Dedifferentiated amniotic fluid mesenchymal stem cell (primary cell): Measurements from ENCODE around the gene IQGAP1.
"Not testable (repeated sequence)": the region's sequence is repeated elsewhere in the genome, so short reads cannot be mapped to it uniquely, and the experiment has no call there.

Source experiments
- DNase-seq: peaks from one replicate; pipeline ENCODE4 v3.0.0-alpha.2; 2016; ENCODE audit errors: extremely low spot score

Gene IQGAP1, protein sequence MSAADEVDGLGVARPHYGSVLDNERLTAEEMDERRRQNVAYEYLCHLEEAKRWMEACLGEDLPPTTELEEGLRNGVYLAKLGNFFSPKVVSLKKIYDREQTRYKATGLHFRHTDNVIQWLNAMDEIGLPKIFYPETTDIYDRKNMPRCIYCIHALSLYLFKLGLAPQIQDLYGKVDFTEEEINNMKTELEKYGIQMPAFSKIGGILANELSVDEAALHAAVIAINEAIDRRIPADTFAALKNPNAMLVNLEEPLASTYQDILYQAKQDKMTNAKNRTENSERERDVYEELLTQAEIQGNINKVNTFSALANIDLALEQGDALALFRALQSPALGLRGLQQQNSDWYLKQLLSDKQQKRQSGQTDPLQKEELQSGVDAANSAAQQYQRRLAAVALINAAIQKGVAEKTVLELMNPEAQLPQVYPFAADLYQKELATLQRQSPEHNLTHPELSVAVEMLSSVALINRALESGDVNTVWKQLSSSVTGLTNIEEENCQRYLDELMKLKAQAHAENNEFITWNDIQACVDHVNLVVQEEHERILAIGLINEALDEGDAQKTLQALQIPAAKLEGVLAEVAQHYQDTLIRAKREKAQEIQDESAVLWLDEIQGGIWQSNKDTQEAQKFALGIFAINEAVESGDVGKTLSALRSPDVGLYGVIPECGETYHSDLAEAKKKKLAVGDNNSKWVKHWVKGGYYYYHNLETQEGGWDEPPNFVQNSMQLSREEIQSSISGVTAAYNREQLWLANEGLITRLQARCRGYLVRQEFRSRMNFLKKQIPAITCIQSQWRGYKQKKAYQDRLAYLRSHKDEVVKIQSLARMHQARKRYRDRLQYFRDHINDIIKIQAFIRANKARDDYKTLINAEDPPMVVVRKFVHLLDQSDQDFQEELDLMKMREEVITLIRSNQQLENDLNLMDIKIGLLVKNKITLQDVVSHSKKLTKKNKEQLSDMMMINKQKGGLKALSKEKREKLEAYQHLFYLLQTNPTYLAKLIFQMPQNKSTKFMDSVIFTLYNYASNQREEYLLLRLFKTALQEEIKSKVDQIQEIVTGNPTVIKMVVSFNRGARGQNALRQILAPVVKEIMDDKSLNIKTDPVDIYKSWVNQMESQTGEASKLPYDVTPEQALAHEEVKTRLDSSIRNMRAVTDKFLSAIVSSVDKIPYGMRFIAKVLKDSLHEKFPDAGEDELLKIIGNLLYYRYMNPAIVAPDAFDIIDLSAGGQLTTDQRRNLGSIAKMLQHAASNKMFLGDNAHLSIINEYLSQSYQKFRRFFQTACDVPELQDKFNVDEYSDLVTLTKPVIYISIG (N-terminal part only)

DNA sequence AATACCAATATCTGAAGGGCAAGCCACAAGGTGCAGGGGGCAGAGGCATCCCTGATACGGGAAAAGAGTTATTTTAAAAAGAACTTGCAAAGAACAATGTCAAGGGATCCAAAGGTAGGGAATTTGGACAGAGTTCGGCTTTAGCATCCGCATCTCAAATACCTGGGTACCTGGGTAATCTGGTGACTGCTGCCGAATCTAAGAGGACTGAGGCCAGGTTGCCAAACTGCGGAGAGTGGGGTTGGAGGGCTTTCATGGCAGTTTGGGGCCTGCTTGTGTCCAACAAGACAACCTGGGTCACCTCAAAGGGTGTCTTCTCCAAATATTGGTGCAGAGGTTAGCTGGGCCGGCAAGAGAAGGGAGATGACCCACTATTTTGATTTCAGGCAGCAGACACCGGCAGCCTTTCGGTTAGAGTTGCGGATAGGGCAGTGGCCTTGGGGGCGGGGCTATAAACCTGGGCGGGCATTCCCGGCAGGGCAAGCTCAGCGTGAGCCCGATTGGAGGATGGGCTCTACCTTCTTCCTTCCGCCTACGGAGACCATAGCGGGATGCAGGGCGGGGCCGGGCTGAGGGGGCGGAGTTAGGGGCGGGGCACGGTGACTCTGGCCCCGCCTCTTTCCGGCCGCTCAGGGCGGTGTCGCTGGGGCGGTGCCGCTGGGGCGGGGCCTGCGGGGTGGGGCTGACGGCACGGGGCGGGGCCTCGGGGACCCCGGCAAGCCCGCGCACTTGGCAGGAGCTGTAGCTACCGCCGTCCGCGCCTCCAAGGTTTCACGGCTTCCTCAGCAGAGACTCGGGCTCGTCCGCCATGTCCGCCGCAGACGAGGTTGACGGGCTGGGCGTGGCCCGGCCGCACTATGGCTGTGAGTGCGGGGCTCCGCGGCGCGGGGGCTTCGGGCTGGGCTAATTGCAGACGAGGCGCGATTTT lies at the start of gene IQGAP1:
TSS of gene IQGAP1 (plus strand) at position 709 of the 928 bp plus-strand sequence. CDS start at position 809, 100 bp downstream.
- DNase-seq: peak; percentile 85

DNA sequence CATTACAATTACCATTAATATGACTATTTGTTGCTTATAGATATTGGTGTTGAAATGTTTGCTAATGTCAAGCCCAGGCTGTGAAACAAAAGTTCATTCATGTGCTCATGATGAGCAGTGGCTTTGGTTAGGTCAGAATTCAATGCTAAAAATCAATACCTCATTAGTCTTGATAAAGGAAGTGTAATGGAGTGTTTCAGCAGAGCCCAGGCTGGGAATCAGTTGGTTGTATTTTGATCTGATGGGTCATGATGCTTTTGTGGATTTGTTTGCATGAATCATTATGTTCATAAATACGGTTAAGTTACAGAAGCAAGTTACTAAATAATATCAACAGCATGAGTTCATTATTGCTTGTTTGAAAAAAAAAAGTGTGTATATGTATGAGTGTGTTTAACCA lies 49.5 kb upstream of the IQGAP1 start:
- no peak for DNase-seq

DNA sequence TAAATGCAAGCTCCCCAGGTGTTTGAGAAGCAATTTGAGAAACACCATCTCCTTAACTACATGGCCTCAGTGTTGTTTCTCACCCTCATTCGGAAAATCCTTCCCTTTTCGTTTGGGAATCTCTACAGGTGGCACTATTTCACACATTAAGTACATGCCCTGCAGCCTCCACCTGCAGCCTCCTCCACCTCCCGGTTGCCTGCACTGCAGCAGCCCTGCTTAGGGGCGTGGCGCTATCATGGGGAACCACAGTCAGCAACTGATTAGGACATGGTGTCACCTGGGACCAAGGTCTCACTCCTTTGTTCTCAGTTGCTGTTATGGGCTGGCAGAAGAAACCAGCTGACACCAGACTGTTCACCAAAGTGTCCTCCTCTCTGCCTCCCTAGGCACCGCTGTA lies 47.7 kb upstream of the IQGAP1 start:
- no peak for DNase-seq

DNA sequence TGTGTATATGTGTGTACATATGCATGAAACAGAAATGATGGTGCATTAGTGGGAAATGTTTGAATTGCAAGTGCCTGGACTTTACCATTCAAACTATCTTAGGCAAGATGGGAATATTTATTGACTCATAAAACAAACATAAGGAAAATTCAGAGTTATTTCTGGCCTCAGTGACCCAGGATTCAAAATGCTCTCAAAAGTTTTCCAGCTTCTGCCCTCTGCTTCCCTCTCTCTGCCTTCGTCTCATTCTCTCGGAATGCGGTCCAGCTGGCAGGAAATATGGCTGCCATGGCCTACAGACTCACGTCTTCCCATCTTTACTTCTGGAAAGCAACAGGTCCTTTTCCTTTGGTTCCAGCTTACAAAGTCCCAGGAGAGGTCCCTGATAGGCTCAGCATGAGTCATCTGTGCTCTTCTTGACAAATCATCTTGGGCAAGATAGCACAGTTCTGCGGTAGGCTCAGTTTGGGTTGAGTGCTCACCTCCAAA lies 44.7 kb upstream of the IQGAP1 start:
- DNase-seq: no peak

DNA sequence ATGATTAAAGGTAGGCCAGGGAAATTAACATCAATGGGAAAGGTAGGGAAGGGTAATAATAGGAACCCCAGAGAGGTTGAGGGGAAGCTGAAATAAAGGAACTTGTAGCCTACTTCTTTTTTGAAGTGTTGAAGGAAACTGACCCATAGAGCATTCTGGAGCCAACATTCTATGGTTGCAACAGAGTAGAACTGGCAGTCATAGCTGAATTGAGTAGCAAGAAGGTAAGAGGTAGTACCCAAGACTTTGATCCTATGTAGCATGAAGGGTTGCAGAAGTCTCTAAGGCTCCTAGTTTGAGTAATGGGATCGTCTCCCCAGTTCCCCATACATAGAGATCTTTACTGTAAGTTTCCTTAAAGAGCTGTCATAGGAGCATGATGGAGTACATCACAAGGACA lies 43.4 kb upstream of the IQGAP1 start:
- DNase-seq: no peak

DNA sequence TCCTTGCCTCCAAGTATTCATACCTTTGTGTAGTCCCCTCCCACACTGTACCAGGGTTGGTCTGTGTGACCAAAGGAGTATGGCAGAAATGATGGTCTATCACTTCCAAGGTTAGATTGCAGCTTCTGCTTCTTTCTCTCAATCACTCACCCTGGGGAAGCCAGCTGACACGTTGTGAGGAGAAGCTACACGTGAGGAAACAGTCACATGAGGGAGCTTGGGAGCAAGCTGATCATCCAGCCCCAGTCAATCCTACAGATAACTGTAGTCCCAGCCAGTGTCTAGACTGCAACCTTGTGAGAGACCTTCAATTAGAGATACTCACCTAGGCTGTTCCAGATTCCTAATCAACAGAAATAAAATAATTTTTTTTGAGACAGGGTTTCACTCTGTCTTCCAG lies 42.2 kb upstream of the IQGAP1 start:
- no peak for DNase-seq

DNA sequence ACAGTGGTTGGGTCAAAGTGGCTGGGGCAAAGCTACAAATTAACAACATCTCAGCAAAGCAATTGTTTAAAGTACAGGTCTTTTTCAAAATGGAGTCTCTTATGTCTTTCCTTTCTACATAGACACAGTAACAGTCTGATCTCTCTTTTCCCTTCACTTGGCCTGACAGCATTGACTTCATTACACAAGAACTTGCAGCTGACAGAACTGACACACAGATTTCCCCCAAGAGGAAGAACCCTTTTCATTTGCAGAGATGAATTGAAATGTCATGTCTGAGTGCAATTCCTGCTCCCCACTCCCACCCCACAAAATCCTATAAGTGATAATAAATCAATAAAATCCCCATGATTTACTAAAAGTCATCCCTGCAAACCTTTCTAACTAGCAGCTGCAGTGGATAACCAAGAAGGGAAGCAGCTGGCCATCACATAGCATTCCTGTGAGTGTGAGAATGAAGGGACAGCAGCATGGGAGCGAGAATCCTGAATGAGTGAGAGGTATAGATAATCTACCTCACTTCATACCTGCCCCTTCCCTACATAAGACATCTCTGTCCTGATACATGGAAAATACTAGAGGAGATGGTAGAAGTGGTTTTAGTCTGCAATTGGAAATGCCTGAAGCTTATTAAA lies 40.5 kb upstream of the IQGAP1 start:
- not testable (repeated sequence) for DNase-seq

DNA sequence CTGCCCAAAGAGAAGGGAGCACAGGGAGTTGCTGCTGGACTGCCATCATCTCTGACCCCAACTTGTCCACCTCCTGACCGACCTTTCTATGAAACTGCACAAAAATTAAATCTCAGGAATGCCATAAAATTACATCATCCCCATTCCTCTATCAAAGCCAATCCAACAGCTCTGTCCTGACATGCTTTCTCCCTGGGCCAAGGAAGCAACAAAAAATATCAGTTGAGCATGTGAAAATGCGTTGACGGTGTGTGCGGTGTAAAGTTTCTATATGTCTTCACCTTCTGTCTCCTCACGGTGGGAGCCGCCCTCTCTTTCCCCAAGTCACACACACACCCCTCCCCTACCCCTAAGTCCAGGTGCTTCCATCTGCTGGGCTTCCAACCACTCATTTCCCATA lies 39.6 kb upstream of the IQGAP1 start:
- DNase-seq: no peak

DNA sequence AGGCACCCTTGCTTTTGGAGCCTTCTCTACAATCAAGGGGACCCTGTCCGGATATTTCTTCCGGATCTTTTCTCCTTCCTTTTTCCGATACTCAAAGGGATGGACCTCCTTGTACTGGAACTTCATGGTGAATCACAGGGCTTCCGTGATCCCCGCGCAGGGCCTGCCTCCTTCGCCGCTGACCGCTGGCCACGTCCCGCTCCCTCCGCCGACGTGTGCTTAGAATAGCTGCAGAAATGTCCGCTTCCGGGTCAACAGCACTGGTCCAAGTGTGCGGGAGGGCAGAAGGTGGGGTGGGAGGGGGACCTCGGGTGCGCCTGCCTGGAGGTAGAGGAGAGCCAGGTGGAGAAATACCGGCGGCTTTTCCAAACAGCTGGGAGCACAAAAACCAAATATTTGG lies 39.0 kb upstream of the IQGAP1 start:
- DNase-seq: no peak

DNA sequence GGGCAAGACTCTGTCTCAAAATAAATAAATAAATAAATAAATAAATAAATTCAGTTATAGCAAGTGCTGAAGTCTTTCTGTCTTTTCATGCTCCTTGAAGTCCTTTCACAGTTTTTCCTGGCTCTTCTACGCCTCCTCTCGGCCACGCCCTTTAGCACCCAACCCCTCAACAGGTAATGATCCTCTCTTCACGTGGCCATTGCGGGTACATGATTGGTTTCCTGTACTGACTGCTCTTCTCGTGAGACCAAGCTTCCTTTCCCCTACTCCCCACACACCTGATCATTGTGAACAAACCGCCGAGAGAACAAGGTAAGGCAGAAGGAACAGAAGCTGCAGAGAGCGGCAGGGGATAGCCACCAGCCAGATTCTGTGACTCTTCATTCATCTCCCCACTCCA lies 38.2 kb upstream of the IQGAP1 start:
- no peak for DNase-seq

DNA sequence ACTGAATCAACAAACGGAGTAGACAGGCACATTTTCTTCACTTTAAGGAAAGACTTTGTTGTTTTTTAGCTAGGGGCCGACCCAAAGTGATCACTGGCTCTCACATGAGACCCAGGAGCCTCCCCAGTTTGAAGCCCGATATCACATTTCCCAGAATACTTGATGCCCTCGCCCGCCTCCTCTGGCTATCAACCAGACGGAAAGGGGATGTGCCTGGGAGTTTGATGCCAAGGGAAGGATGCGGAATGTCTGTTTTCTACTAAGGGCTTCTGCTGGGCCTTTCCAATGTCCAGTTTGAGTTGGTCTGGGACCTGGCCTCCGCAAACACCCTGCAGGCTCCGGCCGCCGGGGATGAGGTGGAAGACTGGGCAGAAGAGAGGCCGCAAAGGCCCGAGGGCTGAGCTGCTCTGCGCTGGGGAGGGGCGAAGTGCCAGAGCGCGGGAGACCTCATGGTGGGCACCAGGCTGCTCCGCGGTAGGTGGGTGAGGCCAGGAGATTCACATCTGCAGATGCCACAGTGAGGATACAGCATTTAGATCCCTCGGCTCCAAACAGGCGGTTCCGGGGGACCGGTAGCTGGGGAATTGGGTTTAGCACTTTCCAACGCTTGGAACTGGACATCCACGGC lies 36.4 kb upstream of the IQGAP1 start:
- DNase-seq: no peak

DNA sequence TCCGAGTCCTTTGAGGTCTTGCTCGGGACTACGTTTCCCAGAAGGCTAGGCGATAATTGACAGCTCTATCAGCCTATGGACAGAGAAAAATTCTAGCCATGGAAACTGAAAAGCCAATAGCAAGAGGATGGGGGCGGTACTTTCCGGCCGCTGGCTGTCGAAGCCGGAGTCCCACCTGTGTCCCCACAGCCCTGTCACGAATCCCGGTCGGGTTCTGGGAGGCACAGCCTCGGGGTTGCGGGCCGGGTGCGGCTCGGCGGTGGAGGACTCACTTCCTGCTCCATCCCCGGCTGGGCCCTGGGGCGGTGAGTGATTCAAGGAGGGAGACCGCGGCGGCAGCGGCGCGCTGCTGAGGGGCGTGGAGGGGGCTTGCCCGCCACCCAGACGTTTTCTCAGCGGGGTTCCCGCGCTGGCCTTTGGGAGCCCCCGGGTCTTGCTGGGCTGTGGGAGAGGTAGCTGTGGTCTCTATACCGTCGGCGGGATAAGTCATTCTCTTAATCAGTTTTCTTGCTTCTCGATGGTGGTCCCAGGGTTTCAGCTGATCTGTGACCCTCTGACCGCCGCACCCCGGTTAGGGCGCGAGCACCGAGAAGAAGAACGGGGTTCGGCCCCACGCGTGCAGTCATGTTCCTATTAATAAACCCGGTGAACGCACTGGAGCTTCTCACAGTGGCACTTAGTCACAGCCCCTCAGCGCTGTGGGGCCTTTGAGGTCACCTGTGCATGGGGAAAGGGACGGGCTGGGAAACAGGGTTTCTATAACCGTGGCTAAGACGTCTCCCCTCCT lies 35.7 kb upstream of the IQGAP1 start, which contains the start of gene ZNF774:
TSS of gene ZNF774 (plus strand) at position 178 of the 787 bp plus-strand sequence. CDS start 2,377 bp downstream, outside the sequence.
- peak; percentile 98 for DNase-seq

DNA sequence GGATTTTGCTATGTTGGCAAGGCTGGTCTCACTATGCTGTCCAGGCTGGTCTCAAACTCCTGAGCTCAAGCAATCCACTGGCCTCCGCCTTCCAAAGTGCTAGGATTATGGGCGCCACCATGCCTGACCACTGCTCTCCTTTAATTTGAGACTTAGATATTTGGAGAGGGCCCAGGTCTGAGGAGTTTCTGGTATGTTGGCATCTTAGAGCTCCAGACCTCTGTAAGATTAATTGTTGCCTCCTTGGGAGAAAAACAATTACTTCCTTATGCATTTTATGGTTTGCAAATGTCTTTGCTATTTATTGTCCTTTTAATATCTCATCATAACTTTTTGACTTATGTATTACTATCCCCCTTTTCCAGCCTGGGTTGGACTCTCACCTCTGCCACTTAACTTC lies 33.1 kb upstream of the IQGAP1 start:
- DNase-seq: no peak

DNA sequence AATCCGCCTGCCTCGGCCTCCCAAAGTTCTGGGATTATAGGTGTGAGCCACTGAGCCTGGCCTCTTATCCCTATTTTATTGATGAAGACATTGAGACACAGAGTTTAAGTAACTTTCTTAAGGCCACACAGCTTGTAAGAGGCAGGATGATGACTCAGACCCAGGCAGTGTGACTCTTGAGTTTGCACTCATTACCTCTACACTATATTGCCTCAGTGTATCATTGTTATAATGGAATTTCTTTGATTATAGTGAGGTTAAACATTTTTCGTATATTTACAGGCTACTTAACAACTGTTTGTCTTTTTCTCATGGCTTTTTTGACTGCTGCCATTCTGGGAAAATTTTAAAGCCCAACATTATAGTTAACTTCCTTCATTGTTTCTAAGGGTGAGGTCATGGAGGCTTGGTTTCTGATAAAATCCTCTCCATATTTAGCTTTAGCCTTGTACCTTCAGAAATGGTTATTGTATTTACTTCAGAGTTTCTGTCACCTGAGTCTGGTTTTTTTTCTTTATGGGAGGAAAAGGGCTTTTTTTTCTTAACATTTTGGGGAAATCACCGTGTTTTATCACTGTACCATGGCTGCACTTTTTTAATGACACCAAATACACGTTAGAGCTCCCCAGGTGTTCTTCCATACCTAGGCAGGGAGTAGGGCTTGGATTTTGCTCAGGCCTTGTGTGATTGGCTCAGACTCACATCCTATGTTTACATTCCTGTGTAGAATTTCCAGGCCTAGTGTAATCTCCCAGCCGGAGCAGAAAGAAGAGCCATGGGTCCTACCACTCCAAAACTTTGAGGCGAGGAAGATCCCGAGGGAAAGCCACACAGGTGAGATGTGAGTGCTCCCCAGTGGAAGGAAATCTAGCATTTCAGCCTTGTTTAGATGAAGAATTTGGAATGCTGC lies 29.7 kb upstream of the IQGAP1 start:
- no peak for DNase-seq

DNA sequence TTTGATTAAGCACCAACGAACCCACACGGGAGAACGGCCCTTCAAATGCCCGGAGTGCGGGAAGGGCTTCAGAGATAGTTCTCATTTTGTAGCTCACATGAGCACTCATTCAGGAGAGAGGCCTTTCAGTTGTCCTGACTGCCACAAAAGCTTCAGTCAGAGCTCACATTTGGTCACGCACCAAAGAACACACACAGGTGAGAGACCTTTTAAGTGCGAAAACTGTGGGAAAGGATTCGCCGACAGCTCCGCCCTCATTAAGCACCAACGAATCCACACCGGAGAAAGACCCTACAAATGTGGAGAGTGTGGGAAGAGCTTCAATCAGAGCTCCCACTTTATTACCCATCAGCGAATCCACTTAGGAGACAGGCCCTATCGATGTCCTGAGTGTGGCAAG lies 27.3 kb upstream of the IQGAP1 start:
- no peak for DNase-seq

DNA sequence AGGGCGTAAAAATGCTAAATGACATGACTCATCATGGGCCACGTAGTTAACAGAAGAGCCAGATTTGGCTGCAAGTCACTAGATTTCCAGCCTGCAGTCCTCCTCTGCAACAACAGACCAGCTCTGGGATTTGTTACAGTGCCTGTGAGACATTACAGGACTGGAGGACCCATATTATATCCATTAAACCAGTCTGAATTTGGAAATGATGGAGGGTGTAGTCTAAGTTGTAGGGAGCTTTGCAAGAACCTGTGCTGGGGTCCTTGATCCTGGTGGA lies 25.2 kb upstream of the IQGAP1 start:
- DNase-seq: peak; percentile 86

DNA sequence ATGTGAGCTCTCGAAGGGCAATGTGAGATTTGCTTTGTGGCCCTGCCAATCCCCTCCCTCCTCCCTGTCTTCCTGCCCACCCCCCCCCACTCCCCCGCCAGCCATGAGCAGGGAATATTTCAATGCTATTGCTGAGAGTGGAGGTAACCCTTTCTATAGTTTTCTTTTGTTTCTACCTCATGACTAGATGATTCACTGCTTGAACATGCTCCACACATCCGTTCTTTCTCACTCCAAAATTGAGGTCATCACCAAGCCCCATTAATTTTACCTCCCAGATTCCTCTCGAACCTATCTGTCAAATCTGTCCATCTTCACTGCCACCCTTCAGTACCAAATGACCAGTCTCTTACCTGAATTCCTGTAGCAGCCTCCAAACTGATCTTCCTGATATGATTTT lies 23.8 kb upstream of the IQGAP1 start:
- no peak for DNase-seq
